Fibroblast of lung (primary cell): ENCODE data around the gene MYO9A. TPM values are rescaled to one million over a fixed set of nuclear protein-coding genes. Genes with fewer than 3 reads are reported as not detected.

Experiments
- DNase-seq, 2 donors: peaks; one replicate each; pipeline versions ENCODE4 v3.0.0 to v3.0.0-alpha.2; 2010; ENCODE audit warnings: low read depth in 2 of 2
- H2AFZ ChIP-seq: 2 replicates; pipeline ENCODE4 v1.5.1; 2012; ENCODE audit warnings: low read length, control low read depth, inconsistent platforms
- H3K27ac ChIP-seq: 2 replicates; pipeline ENCODE4 v1.5.1; 2011; ENCODE audit warnings: low read length, control low read depth; ENCODE audit not compliant: insufficient read depth
- H3K27me3 ChIP-seq: 2 replicates; pipeline ENCODE4 v1.5.1; 2011; ENCODE audit warnings: mild to moderate bottlenecking, low read length; ENCODE audit not compliant: control insufficient read depth, insufficient read depth
- H3K36me3 ChIP-seq: 2 replicates; pipeline ENCODE4 v1.5.1; 2011; ENCODE audit warnings: low read length; ENCODE audit not compliant: control insufficient read depth, insufficient read depth
- H3K4me1 ChIP-seq: 2 replicates; pipeline ENCODE4 v1.5.1; 2011; ENCODE audit warnings: low read length; ENCODE audit not compliant: control insufficient read depth, insufficient read depth; ENCODE audit errors: extremely low read depth
- H3K4me2 ChIP-seq: 2 replicates; pipeline ENCODE4 v1.5.1; 2011; ENCODE audit warnings: low read length, control low read depth; ENCODE audit not compliant: insufficient read depth; ENCODE audit errors: extremely low read depth
- H3K4me3 ChIP-seq, 4 experiments: fragments of 200-600 bp in 1 of 4; sonication (generic) in 1 of 4; replicated peaks in 1 of 4; 2 replicates each; pipeline ENCODE4 v1.5.1; 2011 to 2016; ENCODE audit warnings: low read length in 4 of 4, low read depth in 3 of 4, mild to moderate bottlenecking in 3 of 4, control low read depth in 2 of 4, inconsistent platforms in 1 of 4, mixed read lengths in 1 of 4; ENCODE audit not compliant: insufficient read depth in 1 of 4; ENCODE audit errors: control extremely low read depth in 1 of 4
- H3K79me2 ChIP-seq: 2 replicates; pipeline ENCODE4 v1.5.1; 2012; ENCODE audit warnings: mild to moderate bottlenecking, low read length, inconsistent platforms; ENCODE audit not compliant: control insufficient read depth, insufficient read depth
- H3K9ac ChIP-seq: 2 replicates; pipeline ENCODE4 v1.5.1; 2011; ENCODE audit warnings: mild to moderate bottlenecking, low read length, control low read depth; ENCODE audit not compliant: insufficient read depth
- H3K9me3 ChIP-seq: 2 replicates; pipeline ENCODE4 v1.5.1; 2012; ENCODE audit warnings: low read depth, low read length; ENCODE audit not compliant: control insufficient read depth, insufficient read depth
- H4K20me1 ChIP-seq: 2 replicates; pipeline ENCODE4 v1.5.1; 2011; ENCODE audit warnings: low read length; ENCODE audit not compliant: control insufficient read depth, insufficient read depth; ENCODE audit errors: extremely low read depth
- CTCF ChIP-seq, 2 donors: IDR thresholded peaks in 1 of 2; conservative IDR thresholded peaks in 1 of 2; 1 replicate in 1 of 2; 2 replicates in 1 of 2; pipeline ENCODE4 v1.5.1; 2011 to 2012; ENCODE audit warnings: low read length in 2 of 2, control low read depth in 1 of 2, inconsistent platforms in 1 of 2, low read depth in 1 of 2, mild to moderate bottlenecking in 1 of 2
- EZH2 ChIP-seq: IDR thresholded peaks from 2 replicates; pipeline ENCODE4 v1.5.1; 2012; ENCODE audit warnings: low read length, control low read depth, mild to moderate bottlenecking; ENCODE audit errors: missing control alignments
- polyA plus RNA-seq, 2 donors: library from polyadenylated mRNA; depleted of rRNA in 1 of 2; stranded (reverse) in 1 of 2; unstranded in 1 of 2; fragments of >200 nt; gene quantifications; 2 replicates each; pipeline ENCODE4 v1.2.1, GENCODE V29; 2011 to 2012; ENCODE audit warnings: missing spikeins in 1 of 2
- total RNA-seq: library from RNA; depleted of rRNA; stranded (reverse); fragments of >200 nt; gene quantifications from 2 replicates; pipeline ENCODE4 v1.2.1, GENCODE V29; 2014

The MYO9A gene
- total and polyA plus RNA-seq, 2 donors (not counting 1 experiment from before 2014, with no cell fraction given): 12.8 to 48.6 TPM

GRCh38 chr15:72013703-72014102, 104.2 kb downstream of the MYO9A start:
- no peak overlapping the region for H3K9ac ChIP-seq
- H3K4me2 ChIP-seq: no peak overlapping the region
- no peaks in the 10 kb centered on the region for H3K79me2 ChIP-seq
- no peaks in the 10 kb centered on the region for H3K9me3 ChIP-seq
- H3K4me3 ChIP-seq: no peak overlapping the region
- TF ChIP-seq CTCF (conservative IDR thresholded peaks at IDR 0.05 in 1 of 2, IDR thresholded peaks at IDR 0.05 in 1 of 2; ENCODE audit: low read depth in 1 of 2, low read length in 2 of 2) (no peak), EZH2 (no peak)
- H3K4me1 ChIP-seq: no peaks in the 10 kb centered on the region
- H2AFZ ChIP-seq: no peak overlapping the region
- DNase-seq: no peak
- no peak overlapping the region for H3K27ac ChIP-seq
- H4K20me1 ChIP-seq: no peaks in the 10 kb centered on the region
- no peaks in the 10 kb centered on the region for H3K36me3 ChIP-seq
- H3K27me3 ChIP-seq: no peaks in the 10 kb centered on the region

- H3K4me3 ChIP-seq: no peak overlapping the region
- no peaks in the 10 kb centered on the region for H3K79me2 ChIP-seq
- DNase-seq: no peak
- no peaks in the 10 kb centered on the region for H3K4me1 ChIP-seq
- no peak overlapping the region for H3K9ac ChIP-seq
- H3K4me2 ChIP-seq: no peak overlapping the region
- no peaks in the 10 kb centered on the region for H3K27me3 ChIP-seq
- H2AFZ ChIP-seq: no peak overlapping the region
- no peaks in the 10 kb centered on the region for H4K20me1 ChIP-seq
- H3K36me3 ChIP-seq: no peaks in the 10 kb centered on the region
- TF ChIP-seq EZH2 (no peak), CTCF (conservative IDR thresholded peaks at IDR 0.05 in 1 of 2, IDR thresholded peaks at IDR 0.05 in 1 of 2; ENCODE audit: low read depth in 1 of 2, low read length in 2 of 2) (no peak)
- H3K9me3 ChIP-seq: no peaks in the 10 kb centered on the region
- H3K27ac ChIP-seq: no peak overlapping the region
Measured at GRCh38 chr15:72011302-72011942, 106.5 kb downstream of the MYO9A start.

GRCh38 chr15:72009222-72009621, 108.7 kb downstream of the MYO9A start:
- no peak for TF ChIP-seq CTCF (conservative IDR thresholded peaks at IDR 0.05 in 1 of 2, IDR thresholded peaks at IDR 0.05 in 1 of 2; ENCODE audit: low read depth in 1 of 2, low read length in 2 of 2)
- no peak for TF ChIP-seq EZH2
- no peak overlapping the region for H3K4me3 ChIP-seq
- no peaks in the 10 kb centered on the region for H3K27me3 ChIP-seq
- H3K4me1 ChIP-seq: no peaks in the 10 kb centered on the region
- H3K4me2 ChIP-seq: no peak overlapping the region
- H3K36me3 ChIP-seq: no peaks in the 10 kb centered on the region
- no peak overlapping the region for H3K27ac ChIP-seq
- no peak for DNase-seq
- no peaks in the 10 kb centered on the region for H3K9me3 ChIP-seq
- H4K20me1 ChIP-seq: no peaks in the 10 kb centered on the region
- H2AFZ ChIP-seq: no peak overlapping the region
- H3K9ac ChIP-seq: no peak overlapping the region
- no peaks in the 10 kb centered on the region for H3K79me2 ChIP-seq
